ENCODE measurements around the gene SLC6A6. TPM values are rescaled to one million over a fixed set of nuclear protein-coding genes. Genes with fewer than 3 reads are reported as not detected.

Gene SLC6A6
- 26.1 TPM in 2 replicates for total RNA-seq

DNA sequence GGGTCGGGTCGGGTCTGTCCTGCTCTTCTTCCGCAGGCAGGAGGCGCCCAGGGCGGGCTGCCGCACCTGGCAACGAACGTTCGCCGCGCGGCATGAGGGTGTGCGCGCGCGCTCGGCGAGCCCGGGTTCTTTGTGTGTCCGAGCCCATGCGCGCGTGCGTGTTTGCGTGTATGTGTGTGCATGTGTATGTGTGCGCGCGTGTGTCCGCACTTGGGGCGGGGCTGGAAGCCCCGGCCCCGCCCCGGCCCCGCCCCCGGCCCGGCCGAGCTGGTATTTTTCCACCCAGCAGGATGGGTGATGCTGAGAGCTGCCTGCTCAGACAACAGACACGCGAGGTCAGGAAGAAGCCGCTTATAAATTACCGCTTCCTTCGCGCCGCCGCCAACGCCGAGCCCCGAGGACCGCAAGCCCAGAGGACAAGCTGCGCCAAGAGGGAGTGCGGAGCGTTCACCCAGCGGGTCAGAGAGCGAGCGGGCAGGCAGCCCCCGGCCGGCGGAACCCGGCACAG, at the start of gene SLC6A6:
SLC6A6 (plus strand) TSS at position 303 of the 508 bp plus-strand sequence. CDS start 41,029 bp downstream, outside the sequence.

Small RNA genes within 50 kb of the gene (small RNA-seq; reads per million reads assigned to genes)
- not detected for gene RNA5SP124
- gene RNU6-905P, result not detected

Other genes with a start within 250 kb of the SLC6A6 start
- gene XPC, start 224.0 kb upstream of the SLC6A6 start, total RNA-seq, result 41.5 and 41.8 TPM in 2 replicates
- 6.5 and 9.6 TPM in 2 replicates for gene LSM3, start 223.8 kb upstream of the SLC6A6 start, total RNA-seq
- gene GRIP2, start 137.7 kb downstream of the SLC6A6 start, total RNA-seq, result not detected in 2 replicates
- gene CCDC174, start 249.2 kb downstream of the SLC6A6 start, total RNA-seq, result 10.8 and 11.4 TPM in 2 replicates